HG02970 (cell line): Measurements from ENCODE around the gene SMAP1.

Experiments
- ATAC-seq: cut with Tn5 transposase; IDR thresholded peaks from one replicate; pipeline ENCODE4 v1.9.1; 2021; ENCODE audit warnings: mild to moderate bottlenecking, moderate library complexity, moderate number of reproducible peaks; ENCODE audit not compliant: unreplicated experiment, low FRiP score

SMAP1 gene

GRCh38 chr6:70838907-70839285 lies 171.2 kb downstream of the SMAP1 start:
- no peak for ATAC-seq

- no peak for ATAC-seq
Measured at GRCh38 chr6:70839286-70840266, 171.9 kb downstream of the SMAP1 start.

- no peak for ATAC-seq
Measured at GRCh38 chr6:70841112-70841511, 173.4 kb downstream of the SMAP1 start.

GRCh38 chr6:70842541-70842940 lies 174.9 kb downstream of the SMAP1 start:
- no peak for ATAC-seq

- ATAC-seq, result no peak
Measured at GRCh38 chr6:70843328-70843918, 175.7 kb downstream of the SMAP1 start.

- ATAC-seq, result no peak
Measured at GRCh38 chr6:70844301-70844700, 176.6 kb downstream of the SMAP1 start.

GRCh38 chr6:70846207-70846835 lies 178.6 kb downstream of the SMAP1 start:
- no peak for ATAC-seq

- no peak for ATAC-seq
Measured at GRCh38 chr6:70847106-70848084, 179.7 kb downstream of the SMAP1 start.

GRCh38 chr6:70849348-70850069 lies 181.8 kb downstream of the SMAP1 start:
- no peak for ATAC-seq

- no peak for ATAC-seq
Measured at GRCh38 chr6:70852667-70853246, 185.1 kb downstream of the SMAP1 start.

GRCh38 chr6:70857387-70858077 lies 189.8 kb downstream of the SMAP1 start:
- peak; percentile 98 for ATAC-seq

- no peak for ATAC-seq
Measured at GRCh38 chr6:70860045-70860444, 192.4 kb downstream of the SMAP1 start.

GRCh38 chr6:70860920-70861319 lies 193.2 kb downstream of the SMAP1 start:
- no peak for ATAC-seq

- no peak for ATAC-seq
Measured at GRCh38 chr6:70863343-70863742, 195.7 kb downstream of the SMAP1 start.

GRCh38 chr6:70864401-70864800 lies 196.7 kb downstream of the SMAP1 start:
- no peak for ATAC-seq

GRCh38 chr6:70872469-70872868 lies 204.8 kb downstream of the SMAP1 start:
- no peak for ATAC-seq

- no peak for ATAC-seq
Measured at GRCh38 chr6:70874181-70874913, 206.7 kb downstream of the SMAP1 start.

- no peak for ATAC-seq
Measured at GRCh38 chr6:70879496-70879895, 211.8 kb downstream of the SMAP1 start.
